GM18507 (cell line): ENCODE results near the gene GRIK3.

ENCODE experiments used
- DNase-seq: peaks from one replicate; pipeline ENCODE4 v3.0.0; 2011; ENCODE audit warnings: low read depth; ENCODE audit not compliant: insufficient read length; ENCODE audit errors: extremely low spot score
- FAIRE-seq: peaks from 2 replicates; lab custom pipeline; 2011; peaks lifted over from hg19 to GRCh38; lab: Jason Lieb, UNC

The GRIK3 gene

GRCh38 chr1:37051346-37051745 is 17.0 kb upstream of the GRIK3 start:
- no peak for FAIRE-seq
- no peak for DNase-seq

DNA sequence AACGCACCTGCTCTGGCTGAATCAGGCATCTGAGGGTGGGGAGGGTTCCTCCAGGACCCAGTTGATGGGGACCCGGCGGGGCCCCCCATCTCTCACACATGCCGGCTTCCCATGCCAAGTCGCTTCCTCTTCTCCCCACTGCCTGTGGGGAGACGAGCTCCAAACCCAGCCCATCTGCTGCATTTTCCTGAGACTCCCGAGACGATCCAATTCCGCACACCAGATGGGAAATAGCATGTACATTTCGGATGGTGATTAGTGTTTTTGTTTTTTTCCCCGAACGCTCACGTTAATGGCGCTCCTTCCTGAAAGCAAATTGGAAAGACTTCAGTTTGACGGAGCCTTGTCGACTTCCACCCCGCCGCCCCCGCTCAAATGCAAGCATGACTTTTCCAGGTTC is 13.2 kb upstream of the GRIK3 start:
- FAIRE-seq, result no peak
- no peak for DNase-seq

GRCh38 chr1:37043101-37043500 is 8.8 kb upstream of the GRIK3 start:
- DNase-seq (no peak), FAIRE-seq (no peak)

- no peak for FAIRE-seq
- no peak for DNase-seq
Measured at GRCh38 chr1:37042506-37042905, 8.2 kb upstream of the GRIK3 start.

GRCh38 chr1:37041483-37041882 is 7.2 kb upstream of the GRIK3 start:
- DNase-seq (no peak), FAIRE-seq (no peak)

- FAIRE-seq (no peak), DNase-seq (no peak)
Measured at GRCh38 chr1:37040773-37041172, 6.5 kb upstream of the GRIK3 start.

- no peak for DNase-seq
- no peak for FAIRE-seq
Measured at GRCh38 chr1:37040261-37040660, 5.9 kb upstream of the GRIK3 start.

- DNase-seq (no peak), FAIRE-seq (no peak)
Measured at GRCh38 chr1:37038227-37039093, 4.1 kb upstream of the GRIK3 start.

GRCh38 chr1:37037690-37038089 is 3.4 kb upstream of the GRIK3 start:
- DNase-seq (no peak), FAIRE-seq (no peak)

DNA sequence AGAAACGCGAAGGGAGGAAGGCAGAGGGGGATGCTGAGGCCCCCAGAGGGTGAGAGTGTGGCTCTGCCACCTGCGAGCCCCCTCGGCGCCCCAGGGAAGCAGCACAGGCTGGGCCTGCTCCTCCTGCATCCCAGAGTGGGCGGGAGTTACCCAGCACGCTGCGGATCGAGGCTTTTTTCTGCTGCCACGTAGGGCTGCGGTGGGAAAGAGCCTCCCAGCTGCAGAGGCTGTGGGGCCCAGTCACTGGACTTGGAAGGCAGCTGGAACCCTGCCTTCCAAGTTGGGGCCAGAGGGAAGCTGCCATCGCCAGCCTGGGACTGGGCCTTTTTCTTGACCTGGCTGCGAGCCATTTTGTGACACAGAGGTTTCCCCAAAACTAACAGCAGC is 2.3 kb upstream of the GRIK3 start:
- DNase-seq (no peak), FAIRE-seq (no peak)

- DNase-seq, result no peak
- FAIRE-seq, result no peak
Measured at GRCh38 chr1:37035796-37036666, 1.7 kb upstream of the GRIK3 start.

GRCh38 chr1:37035014-37035691 is 838 bp upstream of the GRIK3 start:
- no peak for DNase-seq
- no peak for FAIRE-seq

DNA sequence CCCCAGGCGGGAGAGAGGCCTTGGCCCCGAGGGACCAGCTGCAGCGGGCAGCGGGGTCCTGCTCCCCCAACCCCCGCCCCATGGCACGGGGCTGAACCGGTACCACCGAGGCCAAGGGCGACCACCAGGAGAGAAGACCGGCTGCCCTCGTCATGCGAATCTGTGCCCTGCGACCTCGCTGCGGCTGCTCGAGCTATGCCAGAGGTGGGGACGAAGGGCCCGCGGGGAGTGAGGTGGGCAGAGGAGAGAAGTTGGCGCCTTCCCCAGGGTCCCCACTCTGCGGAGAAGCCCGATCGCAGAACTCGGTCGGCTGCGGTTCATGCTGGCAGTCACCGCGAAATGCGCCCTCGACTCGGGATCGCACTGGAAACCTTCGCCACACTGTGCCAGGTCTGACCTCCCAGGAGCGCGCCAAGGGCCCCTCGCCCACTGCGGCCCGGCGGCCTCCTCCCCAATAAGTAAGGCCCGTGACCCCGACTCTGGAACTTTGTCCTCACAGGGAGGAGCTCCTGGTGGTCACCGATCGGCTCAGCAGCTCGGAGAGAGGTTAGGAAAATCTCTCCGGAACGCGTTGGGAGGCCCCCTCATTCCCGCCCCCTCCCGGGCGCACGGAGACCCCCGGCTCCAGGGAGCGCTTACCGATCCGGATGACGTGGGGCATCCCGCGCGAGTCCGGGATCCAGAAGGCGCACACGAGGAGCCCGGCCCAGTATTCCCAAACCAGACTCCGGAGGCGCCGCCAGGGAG is 787 bp downstream of the GRIK3 start:
- DNase-seq, result no peak
- no peak for FAIRE-seq

GRCh38 chr1:37032660-37033354 is 1.5 kb downstream of the GRIK3 start:
- DNase-seq, result no peak
- no peak for FAIRE-seq

GRCh38 chr1:37031871-37032270 is 2.4 kb downstream of the GRIK3 start:
- no peak for DNase-seq

GRCh38 chr1:37031429-37031828 is 2.9 kb downstream of the GRIK3 start:
- FAIRE-seq (no peak), DNase-seq (no peak)

More at GRCh38 chr1:37031871-37032270, 2.4 kb downstream of the GRIK3 start:
- FAIRE-seq, result no peak

GRCh38 chr1:37028981-37029617 is 5.2 kb downstream of the GRIK3 start:
- DNase-seq (no peak), FAIRE-seq (no peak)

- FAIRE-seq (no peak), DNase-seq (no peak)
Measured at GRCh38 chr1:37021502-37021901, 12.8 kb downstream of the GRIK3 start.
